Stimulated activated CD8-positive, alpha-beta memory T cell treated with anti-CD3 and anti-CD28 coated beads, Interleukin-4, amount 100 ng/mL, for 48 hours (primary cell): ENCODE results near the gene KIAA0408.

Experiments used
- DNase-seq: peaks from one replicate; pipeline ENCODE4 v3.0.0-alpha.2; 2020

Gene KIAA0408

GRCh38 chr6:127459231-127459641 is at the start of gene KIAA0408:
Gene KIAA0408, minus strand, starts transcription at chr6:127459389. Its CDS starts 5,408 bp downstream, at chr6:127453981.
- no peak for DNase-seq

- DNase-seq = no peak
These were observed 47.7 kb upstream of the KIAA0408 start for GRCh38 chr6:127506894-127507293.

GRCh38 chr6:127503022-127503421 is 43.8 kb upstream of the KIAA0408 start:
- DNase-seq = no peak

GRCh38 chr6:127497410-127497809 is 38.2 kb upstream of the KIAA0408 start:
- DNase-seq = no peak

DNA sequence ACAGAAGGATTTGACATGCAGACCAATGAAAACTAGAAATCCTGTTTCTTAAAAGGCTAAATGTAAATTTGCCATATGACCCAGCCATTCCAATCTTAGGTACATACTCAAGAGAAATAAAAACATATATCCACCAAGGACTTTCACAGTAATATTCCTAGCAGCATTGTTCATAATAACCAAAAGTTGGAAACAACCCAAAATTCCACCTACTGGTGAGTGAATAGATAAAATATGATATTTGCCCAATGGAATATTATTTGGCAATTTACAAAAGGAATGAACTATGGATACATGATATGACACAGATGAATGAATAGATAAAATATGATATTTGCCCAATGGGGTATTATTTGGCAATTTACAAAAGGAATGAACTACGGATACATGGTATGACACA is 37.3 kb upstream of the KIAA0408 start:
- DNase-seq = no peak

GRCh38 chr6:127494240-127494767 is 35.1 kb upstream of the KIAA0408 start:
- no peak for DNase-seq

DNA sequence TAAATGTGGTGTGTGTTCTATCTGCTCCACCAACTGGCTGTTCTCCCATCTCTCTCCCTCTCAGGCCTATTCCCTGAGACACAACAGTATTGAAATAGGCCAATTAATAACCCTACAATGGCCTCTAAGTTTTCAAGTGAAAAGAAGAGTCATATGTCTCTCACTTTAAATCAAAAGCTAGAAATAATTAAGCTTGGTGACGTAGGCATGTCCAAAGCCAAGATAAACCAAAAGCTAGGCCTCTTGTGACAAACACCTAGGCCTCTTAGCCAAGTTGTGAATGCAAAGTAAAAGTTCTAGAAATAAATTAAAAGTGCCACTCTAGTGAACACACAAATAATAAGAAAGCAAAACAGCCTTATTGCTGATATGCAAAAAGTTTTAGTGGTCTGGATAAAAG is 30.1 kb upstream of the KIAA0408 start:
- DNase-seq = no peak

DNA sequence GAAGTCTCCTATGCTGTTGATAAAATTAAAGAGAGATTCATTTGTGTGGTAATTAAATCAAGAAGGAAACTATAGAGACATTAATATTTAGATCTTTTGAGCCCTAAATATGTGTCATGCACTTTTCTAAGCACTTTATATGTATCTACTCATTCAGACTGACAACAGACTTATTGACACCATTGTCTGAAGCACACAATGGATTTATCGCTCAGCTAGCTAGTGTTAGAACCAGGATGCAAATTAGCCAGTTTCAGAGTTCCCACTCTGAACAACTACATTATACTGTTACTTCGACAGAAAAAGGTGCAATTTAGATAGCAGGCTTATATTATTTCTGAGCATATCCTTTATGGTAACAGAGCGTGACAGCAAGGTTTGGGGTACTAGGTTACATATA is 27.7 kb upstream of the KIAA0408 start:
- DNase-seq = no peak

DNA sequence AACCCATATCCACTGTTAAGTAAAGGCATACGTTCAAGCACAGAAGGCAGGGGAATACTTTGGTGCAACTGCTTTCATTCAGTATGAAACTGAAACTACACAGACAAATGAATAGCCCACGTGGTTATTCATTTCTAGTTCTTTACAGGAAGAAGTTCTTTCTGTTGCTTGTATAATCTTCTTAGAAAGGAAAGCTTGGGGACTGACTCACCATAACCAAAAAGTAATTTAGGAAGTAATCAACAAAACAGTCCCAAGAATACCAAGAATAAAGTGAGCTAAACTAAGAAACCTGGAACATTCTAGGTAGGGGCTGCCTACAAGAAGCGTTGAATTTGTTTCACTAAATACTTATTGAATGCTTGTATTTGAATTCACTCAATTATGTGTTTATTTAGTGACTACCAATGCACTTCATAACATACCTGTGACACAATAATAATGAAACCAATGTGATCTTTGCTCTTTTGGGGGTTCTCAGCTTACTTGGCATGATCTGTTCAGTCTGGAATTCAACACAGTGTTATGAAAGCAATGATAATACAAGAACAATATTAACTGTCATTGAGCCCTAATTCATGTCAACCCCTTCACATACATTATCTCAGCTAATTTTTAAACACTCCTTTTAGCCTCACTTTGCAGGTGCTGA is 25.1 kb upstream of the KIAA0408 start:
- no peak for DNase-seq

DNA sequence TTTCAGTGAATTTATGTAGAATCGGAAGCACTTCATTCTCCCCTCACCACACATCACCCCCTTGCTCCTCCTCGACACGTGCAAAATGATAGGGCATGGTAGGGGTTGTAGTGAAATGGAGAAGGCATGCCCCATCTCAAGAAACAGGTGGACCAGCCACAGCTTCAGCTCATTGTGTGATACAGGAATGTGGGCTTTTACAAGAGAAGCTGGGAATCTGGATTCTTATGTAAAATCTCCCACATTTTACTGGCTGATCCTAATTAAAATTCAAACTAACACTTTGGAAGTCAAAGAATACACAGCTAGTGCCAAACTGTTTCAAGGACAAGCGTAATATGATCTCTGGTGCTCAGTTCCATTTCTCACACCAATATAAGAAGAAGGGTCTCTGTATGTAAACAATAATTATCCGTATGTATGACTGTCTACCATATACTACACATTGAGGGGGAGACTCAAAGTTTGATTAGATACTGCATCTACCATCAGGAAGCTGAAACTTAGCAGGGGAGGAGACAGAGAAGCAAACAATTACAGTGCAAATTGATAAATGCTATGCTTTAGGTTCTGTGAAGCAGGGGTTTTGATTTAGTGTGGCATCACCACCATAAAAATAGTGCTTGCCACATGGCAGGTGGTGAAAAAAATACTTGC is 24.3 kb upstream of the KIAA0408 start:
- no peak for DNase-seq

GRCh38 chr6:127482325-127482724 is 23.1 kb upstream of the KIAA0408 start:
- DNase-seq = no peak

DNA sequence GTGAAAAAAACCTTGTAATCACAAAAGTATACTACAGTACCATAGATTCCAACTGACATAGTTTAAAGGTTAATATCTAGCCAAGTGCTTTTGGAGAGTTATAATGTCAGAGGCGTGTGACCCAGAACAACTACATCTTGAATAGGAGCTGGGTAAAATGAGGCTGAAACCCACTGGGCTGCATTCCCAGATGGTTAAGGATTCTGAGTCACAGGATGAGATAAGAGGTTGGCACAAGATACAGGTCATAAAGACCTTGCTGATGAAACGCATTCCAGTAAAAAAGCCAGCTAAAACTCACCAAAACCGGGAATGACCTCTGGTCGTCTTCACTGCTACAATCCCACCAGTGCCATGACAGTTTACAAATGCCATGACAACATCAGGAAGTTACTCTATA is 22.4 kb upstream of the KIAA0408 start:
- no peak for DNase-seq

- DNase-seq = no peak
These were observed 21.9 kb upstream of the KIAA0408 start for GRCh38 chr6:127481111-127481510.

- DNase-seq = no peak
These were observed 18.5 kb upstream of the KIAA0408 start for GRCh38 chr6:127477658-127478057.

GRCh38 chr6:127475823-127476176 is 16.6 kb upstream of the KIAA0408 start:
- DNase-seq = no peak

- no peak for DNase-seq
These were observed 16.1 kb upstream of the KIAA0408 start for GRCh38 chr6:127475135-127475822.

GRCh38 chr6:127471379-127472255 is 12.4 kb upstream of the KIAA0408 start:
- no peak for DNase-seq

GRCh38 chr6:127468936-127469335 is 9.7 kb upstream of the KIAA0408 start:
- DNase-seq = no peak

- DNase-seq = no peak
These were observed 7.2 kb upstream of the KIAA0408 start for GRCh38 chr6:127466416-127466815.

DNA sequence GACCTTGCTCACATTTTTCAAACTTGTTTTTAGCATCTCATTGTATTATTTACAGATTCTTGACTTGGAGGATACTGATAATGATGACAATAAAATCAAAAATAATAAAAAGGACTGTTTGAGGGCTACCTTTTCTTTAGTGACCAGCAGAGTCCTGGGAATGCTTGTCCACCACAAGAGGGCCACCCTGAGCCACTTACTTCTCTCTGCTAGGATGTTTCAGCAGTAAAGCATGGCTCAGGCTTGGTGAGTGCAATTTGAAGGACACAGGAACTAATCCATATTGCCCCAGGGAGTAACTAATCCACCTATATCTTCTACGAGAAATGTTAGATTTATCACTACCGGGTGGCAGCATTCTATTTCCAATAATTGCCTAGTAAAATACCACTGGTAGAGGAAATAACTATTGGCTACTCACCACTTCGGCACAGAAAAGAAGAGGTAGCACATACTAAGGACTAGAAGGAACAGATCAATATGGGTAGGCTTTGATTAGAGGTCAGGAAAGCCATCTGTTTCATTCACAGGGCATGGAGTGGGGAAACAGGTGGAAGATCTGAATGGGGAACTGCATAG is 5.8 kb upstream of the KIAA0408 start:
- peak; percentile 75 for DNase-seq

GRCh38 chr6:127464161-127464880 is 5.1 kb upstream of the KIAA0408 start:
- no peak for DNase-seq

GRCh38 chr6:127463056-127463455 is 3.9 kb upstream of the KIAA0408 start:
- DNase-seq = no peak
